ENCODE results near the gene SMIM10L2A.
"Not testable (repeated sequence)": the region's sequence is repeated elsewhere in the genome, so short reads cannot be mapped to it uniquely, and the experiment has no call there.

SMIM10L2A gene

GRCh38 chrX:135423173-135423864, 1.6 kb downstream of the SMIM10L2A start:
- DNase-seq, result not testable (repeated sequence)

GRCh38 chrX:135424469-135424868, 2.7 kb downstream of the SMIM10L2A start:
- DNase-seq, result no peak

- DNase-seq, result no peak
These were observed 3.6 kb downstream of the SMIM10L2A start for GRCh38 chrX:135425026-135425965.

GRCh38 chrX:135429429-135429828, 7.7 kb downstream of the SMIM10L2A start:
- no peak for DNase-seq

- no peak for DNase-seq
These were observed 10.1 kb downstream of the SMIM10L2A start for GRCh38 chrX:135431886-135432285.

- no peak for DNase-seq
These were observed 10.7 kb downstream of the SMIM10L2A start for GRCh38 chrX:135432453-135432852.

GRCh38 chrX:135432881-135433521, 11.3 kb downstream of the SMIM10L2A start:
- DNase-seq, result no peak

- DNase-seq, result no peak
These were observed 11.9 kb downstream of the SMIM10L2A start for GRCh38 chrX:135433531-135434257.

- DNase-seq, result no peak
These were observed 12.8 kb downstream of the SMIM10L2A start for GRCh38 chrX:135434258-135435138.

- DNase-seq, result no peak
These were observed 13.6 kb downstream of the SMIM10L2A start for GRCh38 chrX:135435139-135435922.

- no peak for DNase-seq
These were observed 14.2 kb downstream of the SMIM10L2A start for GRCh38 chrX:135435933-135436332.

- no peak for DNase-seq
These were observed 14.7 kb downstream of the SMIM10L2A start for GRCh38 chrX:135436456-135436855.

GRCh38 chrX:135436966-135437866, 15.5 kb downstream of the SMIM10L2A start:
- DNase-seq, result no peak

- DNase-seq, result no peak
These were observed 16.4 kb downstream of the SMIM10L2A start for GRCh38 chrX:135437867-135438733.

GRCh38 chrX:135438734-135439043, 16.9 kb downstream of the SMIM10L2A start:
- DNase-seq, result no peak

- DNase-seq, result no peak
These were observed 28.1 kb downstream of the SMIM10L2A start for GRCh38 chrX:135449637-135450550.

GRCh38 chrX:135453381-135453780, 31.6 kb downstream of the SMIM10L2A start:
- no peak for DNase-seq

- DNase-seq, result no peak
These were observed 33.1 kb downstream of the SMIM10L2A start for GRCh38 chrX:135454816-135455215.
